OCI-LY3 (cell line): ENCODE data around the gene MAB21L2.

Source experiments
- CTCF ChIP-seq: fragments of 200-600, 300-600 bp; sonication (generic); IDR thresholded peaks from 2 replicates; pipeline ENCODE4 v1.5.1; 2014; ENCODE audit warnings: antibody characterized with exemption, low read length, low read depth
- EZH2phosphoT487 ChIP-seq: fragments of 200-600 bp; shearing (Covaris generic); IDR thresholded peaks from 2 replicates; pipeline ENCODE4 v1.6.1; 2018; ENCODE audit warnings: antibody characterized with exemption, mixed run types, low read depth

GRCh38 chr4:150581641-150582051 is 305 bp upstream of the MAB21L2 start:
- TF ChIP-seq CTCF = no peak
- no peak for TF ChIP-seq EZH2phosphoT487
